AG04450 (cell line): ENCODE data around the gene ARHGAP22. TPM values are rescaled to one million over a fixed set of nuclear protein-coding genes. Genes with fewer than 3 reads are reported as not detected.

Experiments used
- CTCF ChIA-PET: fragments of 300-600, 350-600 bp; formaldehyde crosslinking; extraction: SDS; loops from one replicate; lab custom pipeline; 2022; ENCODE audit warnings: antibody characterized with exemption, inconsistent platforms; lab: Charles Lee
- POLR2A ChIA-PET: fragments of 350-600 bp; formaldehyde crosslinking; extraction: SDS; loops from one replicate; lab custom pipeline; 2021; ENCODE audit warnings: antibody characterized with exemption, inconsistent platforms; lab: Yijun Ruan, JAX
- DNase-seq: peaks from one replicate; pipeline ENCODE4 v3.0.0-alpha.2; 2011; ENCODE audit warnings: low read depth, low spot score
- H3K27ac ChIP-seq: one replicate; pipeline ENCODE4 v1.5.1; 2012; ENCODE audit warnings: low read depth, low read length, control low read depth
- H3K27me3 ChIP-seq: one replicate; pipeline ENCODE4 v1.6.0; 2012; ENCODE audit warnings: low read length; ENCODE audit not compliant: control insufficient read depth, insufficient read depth
- H3K4me3 ChIP-seq: 2 replicates; pipeline ENCODE4 v1.5.1; 2011; ENCODE audit warnings: mild to moderate bottlenecking, low read depth, low read length, control low read depth
- H3K9me3 ChIP-seq: 2 replicates; pipeline ENCODE4 v1.5.1; 2012; ENCODE audit warnings: low read length; ENCODE audit not compliant: control insufficient read depth, insufficient read depth
- polyA plus RNA-seq: library from polyadenylated mRNA; depleted of rRNA; stranded (reverse); fragments of >200 nt; gene quantifications from 2 replicates; pipeline ENCODE4 v1.2.3, GENCODE V29; 2011
- TF ChIP-seq, protein P1 (sequence below): IDR thresholded peaks from 2 replicates; pipeline ENCODE4 v1.5.1; 2011; ENCODE audit warnings: low read depth, low read length, control low read depth, inconsistent platforms

The ARHGAP22 gene
- polyA plus RNA-seq, 1 experiment: 8.2 TPM

DNA sequence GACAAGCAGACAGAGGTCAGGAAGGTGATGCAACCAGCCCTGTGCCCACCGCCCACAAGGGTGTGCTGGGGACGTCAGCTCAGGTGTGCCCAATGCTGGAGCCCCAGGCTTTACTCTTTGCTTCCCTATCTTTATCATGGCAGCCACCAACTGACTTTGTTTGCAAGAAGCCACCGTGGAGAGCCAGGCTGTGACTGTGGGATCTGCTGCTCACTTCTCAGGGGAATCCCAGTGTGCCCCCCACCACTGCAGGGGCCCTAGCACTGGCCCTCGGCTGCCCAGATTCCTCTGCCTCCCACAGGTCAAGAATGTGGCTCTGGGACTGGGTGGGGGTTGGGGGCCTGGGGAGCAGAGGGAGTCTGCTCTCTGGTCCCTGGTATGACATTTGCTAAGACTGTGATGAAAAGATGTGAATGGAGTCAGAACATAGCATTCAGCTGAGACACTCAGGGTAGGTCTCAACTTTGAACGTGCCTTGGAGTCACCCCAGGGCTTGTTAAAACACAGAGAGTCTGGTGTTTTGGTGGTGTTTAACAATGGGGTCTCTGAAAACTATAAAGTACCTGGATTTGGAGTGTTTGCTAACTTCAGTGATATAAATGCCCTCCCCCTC is 47.3 kb downstream of the ARHGAP22 start:
- no peak for DNase-seq
- Histone ChIP-seq H3K27me3 (no peaks in the 10 kb centered on the region), H3K27ac (no peak overlapping the region), H3K4me3 (no peak overlapping the region), H3K9me3 (no peaks in the 10 kb centered on the region)
- POLR2A ChIA-PET: no interaction called here
- CTCF ChIA-PET: interaction anchor here (0.9 to 20.9 kb wide), 3 partner anchors 33 to 194 kb away, joined by 4 to 668 read pairs (median 4); no protein-coding TSS in a partner anchor
- TF ChIP-seq, protein P1, sequence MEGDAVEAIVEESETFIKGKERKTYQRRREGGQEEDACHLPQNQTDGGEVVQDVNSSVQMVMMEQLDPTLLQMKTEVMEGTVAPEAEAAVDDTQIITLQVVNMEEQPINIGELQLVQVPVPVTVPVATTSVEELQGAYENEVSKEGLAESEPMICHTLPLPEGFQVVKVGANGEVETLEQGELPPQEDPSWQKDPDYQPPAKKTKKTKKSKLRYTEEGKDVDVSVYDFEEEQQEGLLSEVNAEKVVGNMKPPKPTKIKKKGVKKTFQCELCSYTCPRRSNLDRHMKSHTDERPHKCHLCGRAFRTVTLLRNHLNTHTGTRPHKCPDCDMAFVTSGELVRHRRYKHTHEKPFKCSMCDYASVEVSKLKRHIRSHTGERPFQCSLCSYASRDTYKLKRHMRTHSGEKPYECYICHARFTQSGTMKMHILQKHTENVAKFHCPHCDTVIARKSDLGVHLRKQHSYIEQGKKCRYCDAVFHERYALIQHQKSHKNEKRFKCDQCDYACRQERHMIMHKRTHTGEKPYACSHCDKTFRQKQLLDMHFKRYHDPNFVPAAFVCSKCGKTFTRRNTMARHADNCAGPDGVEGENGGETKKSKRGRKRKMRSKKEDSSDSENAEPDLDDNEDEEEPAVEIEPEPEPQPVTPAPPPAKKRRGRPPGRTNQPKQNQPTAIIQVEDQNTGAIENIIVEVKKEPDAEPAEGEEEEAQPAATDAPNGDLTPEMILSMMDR: no peak

DNA sequence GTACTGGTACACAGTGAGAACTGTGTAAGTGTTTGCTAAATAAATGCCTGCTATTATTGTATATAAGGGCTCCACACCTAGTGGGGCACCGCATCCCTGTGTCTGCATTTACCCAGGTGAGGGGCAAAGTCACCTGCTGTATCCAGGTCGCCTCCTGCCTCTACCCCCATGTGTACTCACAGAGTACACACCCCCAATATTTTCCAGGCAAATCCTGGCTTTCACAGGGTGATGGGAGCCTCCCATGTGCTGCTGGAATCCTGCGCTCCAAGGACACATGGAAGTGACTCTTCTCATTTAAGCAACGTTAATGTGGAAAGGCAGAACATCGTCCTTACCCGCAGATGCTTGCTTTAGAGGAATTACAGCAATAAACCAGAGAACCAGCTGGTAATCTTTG is 48.2 kb downstream of the ARHGAP22 start:
- no peak overlapping the region for H3K4me3 ChIP-seq
- TF ChIP-seq, protein P1: no peak
- H3K27ac ChIP-seq: no peak overlapping the region
- DNase-seq: no peak
- H3K9me3 ChIP-seq: no peaks in the 10 kb centered on the region
- CTCF ChIA-PET: interaction anchor here (0.9 to 20.9 kb wide), 3 partner anchors 32 to 100 kb away, joined by 3 to 668 read pairs (median 4); no protein-coding TSS in a partner anchor
- H3K27me3 ChIP-seq: no peaks in the 10 kb centered on the region
- POLR2A ChIA-PET: no interaction called here

DNA sequence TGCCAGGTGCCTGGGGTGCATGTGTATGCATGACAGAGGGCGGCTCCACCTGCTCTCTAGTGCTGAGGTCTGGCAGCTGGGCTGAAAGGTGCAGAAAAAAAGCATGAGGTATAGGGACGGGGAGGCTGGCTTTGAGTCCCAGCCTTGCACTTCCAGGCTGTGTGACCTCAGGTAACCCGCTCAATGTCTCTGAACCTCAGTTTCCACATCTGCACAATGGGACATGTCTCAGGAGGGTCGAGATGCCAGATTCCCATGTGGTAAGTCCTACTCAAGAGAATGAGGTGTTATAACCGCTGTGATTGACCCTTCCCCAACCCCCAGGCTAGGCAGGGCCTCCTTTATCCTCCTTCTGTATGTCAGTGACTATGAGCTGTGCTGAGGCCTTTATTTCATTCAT is 48.8 kb downstream of the ARHGAP22 start:
- ChIA-PET CTCF (interaction anchor here (0.9 to 20.9 kb wide), 2 partner anchors 55 to 100 kb away, joined by 3 to 668 read pairs; no protein-coding TSS in a partner anchor), POLR2A (no interaction called here)
- TF ChIP-seq, protein P1: no peak
- Histone ChIP-seq H3K9me3 (no peaks in the 10 kb centered on the region), H3K4me3 (no peak overlapping the region), H3K27me3 (no peaks in the 10 kb centered on the region), H3K27ac (no peak overlapping the region)
- no peak for DNase-seq

DNA sequence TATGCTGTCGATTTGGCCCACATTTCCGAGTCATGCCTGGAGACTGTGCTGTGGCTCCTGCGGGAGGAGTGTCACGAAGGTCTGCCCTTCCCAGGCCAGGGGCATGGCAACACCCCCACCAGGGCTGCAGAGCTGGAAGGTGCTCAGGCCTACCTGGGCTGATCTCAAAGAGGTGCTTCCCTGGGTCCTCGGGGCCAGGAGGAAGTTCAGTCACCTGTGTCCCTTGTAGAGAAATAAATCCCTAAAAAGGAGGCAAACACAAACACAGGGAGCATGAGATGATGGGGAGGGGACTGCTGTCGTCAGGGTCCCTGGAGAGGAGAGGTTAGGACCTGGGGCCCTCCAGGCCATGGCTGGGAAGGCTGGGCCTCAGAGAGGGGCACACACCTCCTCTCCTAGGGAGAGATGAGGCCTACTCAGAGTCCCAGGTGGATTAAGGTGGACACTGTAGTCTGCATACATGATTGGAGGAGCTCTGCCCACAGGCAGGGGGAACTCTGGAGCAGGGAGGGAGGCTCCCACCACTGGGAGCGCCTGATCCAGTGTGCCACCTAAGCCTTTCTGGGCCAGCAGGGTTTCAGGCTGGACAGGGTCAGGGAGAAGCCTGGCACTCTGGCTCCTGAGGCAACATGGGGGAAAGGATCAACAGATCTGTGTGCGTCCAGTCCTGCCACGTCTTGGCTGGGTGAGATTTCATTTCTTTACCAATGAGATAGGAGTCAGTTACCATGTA is 49.4 kb downstream of the ARHGAP22 start:
- Histone ChIP-seq H3K4me3 (no peak overlapping the region), H3K27me3 (no peaks in the 10 kb centered on the region), H3K27ac (peak overlapping the region; percentile 11), H3K9me3 (no peaks in the 10 kb centered on the region)
- no peak for DNase-seq
- TF ChIP-seq, protein P1: no peak
- POLR2A ChIA-PET: no interaction called here
- CTCF ChIA-PET: interaction anchor here (20.9 kb wide), 1 partner anchor 101 kb away, joined by 668 read pairs; no protein-coding TSS in a partner anchor

DNA sequence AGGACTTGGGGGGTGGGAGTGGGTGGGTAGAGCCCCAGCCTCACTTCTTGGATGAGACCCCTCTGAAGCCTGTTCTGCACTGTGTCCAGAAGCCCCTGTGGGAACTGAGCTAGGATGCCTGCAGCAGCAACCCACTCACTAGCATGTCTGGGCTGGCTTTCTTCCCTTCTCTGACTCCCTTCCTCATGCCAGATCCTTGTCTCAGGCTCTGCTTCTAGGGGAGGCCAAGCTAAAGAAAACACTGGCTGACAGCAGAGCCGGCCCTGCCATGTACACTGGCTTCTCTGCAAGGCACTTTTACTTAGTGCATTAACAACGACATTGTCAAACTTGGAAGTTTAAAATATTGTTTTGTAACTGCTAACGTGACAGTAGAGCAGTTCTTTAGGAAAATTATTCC is 50.2 kb downstream of the ARHGAP22 start:
- CTCF ChIA-PET: interaction anchor here (20.9 kb wide), 1 partner anchor 102 kb away, joined by 668 read pairs; no protein-coding TSS in a partner anchor
- Histone ChIP-seq H3K27ac (no peak overlapping the region), H3K27me3 (no peaks in the 10 kb centered on the region), H3K9me3 (no peaks in the 10 kb centered on the region), H3K4me3 (no peak overlapping the region)
- DNase-seq: no peak
- TF ChIP-seq, protein P1: no peak
- POLR2A ChIA-PET: no interaction called here
